HG03097 (cell line): ENCODE results near the gene RPN1.

Experiments used
- ATAC-seq: cut with Tn5 transposase; IDR thresholded peaks from one replicate; pipeline ENCODE4 v1.9.1; 2021; ENCODE audit not compliant: unreplicated experiment, low FRiP score

Gene RPN1

DNA sequence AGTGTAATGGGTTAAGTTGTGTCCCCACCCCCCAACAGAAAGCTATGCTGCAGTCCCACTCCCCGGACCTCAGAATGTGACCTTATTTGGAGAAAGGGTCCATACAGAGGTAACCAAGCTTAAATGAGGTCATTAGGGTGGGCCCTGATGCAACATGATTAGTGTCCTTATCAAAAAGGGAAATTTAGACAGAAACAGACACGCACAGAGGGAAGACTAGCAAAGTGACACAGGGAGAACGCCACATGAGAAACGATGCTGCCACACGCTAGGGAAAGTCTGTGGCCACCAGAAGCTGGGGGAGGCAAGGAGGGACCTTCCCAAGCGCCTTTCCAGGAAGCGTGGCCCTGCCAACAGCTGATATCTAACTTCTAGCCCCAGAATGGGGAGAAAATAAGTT is 65.4 kb downstream of the RPN1 start:
- ATAC-seq: no peak

- no peak for ATAC-seq
Observed at GRCh38 chr3:128584412-128585020, 66.1 kb downstream of the RPN1 start.

- ATAC-seq: no peak
Observed at GRCh38 chr3:128581566-128581965, 69.1 kb downstream of the RPN1 start.

DNA sequence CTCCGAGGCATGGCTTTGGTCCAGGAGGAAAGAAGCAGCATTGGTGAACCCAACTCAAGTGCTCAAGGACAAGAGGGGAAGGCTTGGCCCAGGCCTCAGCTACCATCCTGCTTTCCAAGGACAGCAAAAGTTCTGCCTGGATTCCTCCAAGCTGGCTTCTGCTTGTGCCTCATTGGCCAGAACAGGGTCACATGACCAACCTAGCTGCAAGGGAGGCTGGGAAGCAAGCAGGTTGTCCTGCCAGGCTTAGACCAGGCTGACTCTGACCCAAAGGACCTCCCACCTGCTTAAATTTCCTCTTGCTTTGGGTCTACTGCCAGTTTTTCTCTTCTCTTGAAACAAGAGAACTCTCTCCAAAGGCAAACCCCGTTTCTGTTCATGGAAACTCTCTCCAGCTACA is 70.7 kb downstream of the RPN1 start:
- no peak for ATAC-seq

DNA sequence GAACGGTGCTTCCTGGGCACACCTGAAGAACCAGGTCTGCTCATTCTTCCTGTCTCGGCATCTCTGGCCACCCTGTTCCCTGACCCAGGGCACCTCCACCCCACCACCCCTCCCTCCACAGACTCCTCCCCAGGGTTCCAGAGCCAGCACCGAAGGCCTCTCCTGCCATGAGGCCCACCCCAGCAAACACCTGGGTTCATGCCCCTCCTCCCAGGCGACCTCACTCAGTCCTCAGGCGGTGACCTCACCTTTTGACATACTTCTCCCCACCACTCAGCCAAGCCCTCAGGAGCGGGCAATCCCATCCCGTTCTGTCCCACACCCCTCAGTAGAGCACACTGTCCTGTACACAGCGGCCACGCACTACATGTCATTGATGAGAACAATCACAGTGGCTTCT is 72.3 kb downstream of the RPN1 start:
- ATAC-seq: no peak

DNA sequence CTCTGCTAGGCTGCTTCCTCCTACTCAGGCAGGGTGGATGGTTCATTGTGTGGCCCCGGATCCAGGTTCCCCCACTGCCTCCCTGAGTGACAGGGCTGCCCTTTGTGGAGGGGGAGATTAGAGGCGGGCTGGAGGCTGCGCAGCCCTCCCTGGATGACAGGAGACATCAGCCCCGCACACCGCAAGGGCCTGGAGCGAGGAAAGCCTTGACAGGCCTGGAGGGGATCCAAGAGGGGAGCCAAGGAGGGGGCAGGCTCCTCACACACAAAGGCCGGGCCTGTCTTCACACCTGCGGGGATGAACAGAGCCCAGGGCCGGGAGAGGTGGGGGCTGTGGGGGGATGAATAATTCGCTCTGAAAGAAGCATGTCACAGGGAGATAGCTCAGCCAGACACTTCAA is 72.9 kb downstream of the RPN1 start:
- no peak for ATAC-seq

GRCh38 chr3:128576290-128576689 is 74.3 kb downstream of the RPN1 start:
- ATAC-seq: no peak

DNA sequence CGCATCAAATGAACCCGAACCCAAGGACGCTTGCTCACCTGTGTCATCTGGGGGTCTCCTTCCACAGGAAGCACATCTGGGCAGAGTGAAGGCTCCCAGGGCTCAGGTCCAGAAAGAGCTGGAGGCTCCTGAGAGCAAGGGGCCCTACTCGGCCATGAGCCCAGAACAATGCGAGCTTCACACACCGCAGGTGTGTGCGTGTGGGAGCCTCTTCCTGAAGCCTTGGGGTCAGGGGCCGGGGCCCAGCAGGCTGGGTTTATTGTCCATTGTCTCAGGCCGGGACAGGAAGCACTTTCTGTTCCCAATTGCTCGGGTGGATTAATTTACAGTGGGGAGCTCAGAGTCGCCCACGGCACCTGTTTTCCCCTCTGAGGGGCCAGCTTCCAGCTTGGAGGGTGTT is 74.8 kb downstream of the RPN1 start:
- ATAC-seq: no peak

- ATAC-seq: no peak
Observed at GRCh38 chr3:128573707-128574162, 76.9 kb downstream of the RPN1 start.

- no peak for ATAC-seq
Observed at GRCh38 chr3:128573160-128573559, 77.5 kb downstream of the RPN1 start.

GRCh38 chr3:128572644-128573105 is 77.9 kb downstream of the RPN1 start:
- no peak for ATAC-seq

GRCh38 chr3:128572013-128572412 is 78.6 kb downstream of the RPN1 start:
- ATAC-seq: no peak
